Limb (tissue), 2 donors: ENCODE data around the gene TAS2R4.
"Not testable (repeated sequence)": the region's sequence is repeated elsewhere in the genome, so short reads cannot be mapped to it uniquely, and the experiment has no call there.

ENCODE experiments used
- DNase-seq, 2 donors: peaks; one replicate each; pipeline ENCODE4 v3.0.0-alpha.2; 2016; ENCODE audit errors: extremely low spot score in 2 of 2

Gene TAS2R4

DNA sequence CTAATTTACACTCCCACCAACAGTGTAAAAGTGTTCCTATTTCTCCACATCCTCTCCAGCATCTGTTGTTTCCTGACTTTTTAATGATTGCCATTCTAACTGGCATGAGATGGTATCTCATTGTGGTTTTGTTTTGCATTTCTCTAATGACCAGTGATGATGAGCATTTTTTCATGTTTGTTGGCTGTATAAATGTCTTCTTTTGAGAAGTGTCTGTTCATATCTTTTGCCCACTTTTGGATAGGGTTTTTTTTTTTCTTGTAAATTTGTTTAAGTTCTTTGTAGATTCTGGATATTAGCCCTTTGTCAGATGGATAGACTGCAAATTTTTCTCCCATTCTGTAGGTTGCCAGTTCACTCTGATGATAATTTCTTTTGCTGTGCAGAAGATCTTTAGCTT, 46.0 kb downstream of the TAS2R4 start:
- not testable (repeated sequence) for DNase-seq
